Activated T-helper 9 cell treated with anti-CD3 and anti-CD28 coated beads, Interleukin-2, amount 50 U/mL, for 16 hours (primary cell): Measurements from ENCODE around the gene BCL2A1.
"Not testable (repeated sequence)": the region's sequence is repeated elsewhere in the genome, so short reads cannot be mapped to it uniquely, and the experiment has no call there.

Experiments
- DNase-seq: peaks from one replicate; pipeline ENCODE4 v3.0.0-alpha.2; 2020; ENCODE audit warnings: low read depth

The BCL2A1 gene

DNA sequence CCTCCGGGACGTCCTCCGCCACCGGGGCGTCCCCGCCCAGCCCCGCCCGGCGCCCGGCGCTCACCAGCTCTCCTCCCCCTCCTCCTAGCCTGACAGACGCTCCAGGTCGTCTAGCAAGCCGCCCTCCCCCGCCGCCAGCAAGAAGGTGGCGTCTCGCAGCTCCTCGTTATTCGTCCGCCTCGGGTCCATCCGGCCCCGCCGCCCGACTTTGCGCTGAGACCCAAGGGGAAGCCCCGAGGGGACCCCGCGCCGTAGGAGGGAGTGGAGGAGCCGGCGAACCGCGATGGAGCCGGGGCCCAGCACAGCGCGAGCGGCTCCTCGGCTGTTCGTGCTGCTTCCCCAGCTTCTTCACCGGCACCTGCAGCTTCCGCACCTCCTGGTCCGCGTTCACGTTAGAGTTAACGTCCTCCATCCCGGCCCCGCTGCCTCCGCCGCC is 47.9 kb downstream of the BCL2A1 start:
- peak; percentile 57 for DNase-seq

DNA sequence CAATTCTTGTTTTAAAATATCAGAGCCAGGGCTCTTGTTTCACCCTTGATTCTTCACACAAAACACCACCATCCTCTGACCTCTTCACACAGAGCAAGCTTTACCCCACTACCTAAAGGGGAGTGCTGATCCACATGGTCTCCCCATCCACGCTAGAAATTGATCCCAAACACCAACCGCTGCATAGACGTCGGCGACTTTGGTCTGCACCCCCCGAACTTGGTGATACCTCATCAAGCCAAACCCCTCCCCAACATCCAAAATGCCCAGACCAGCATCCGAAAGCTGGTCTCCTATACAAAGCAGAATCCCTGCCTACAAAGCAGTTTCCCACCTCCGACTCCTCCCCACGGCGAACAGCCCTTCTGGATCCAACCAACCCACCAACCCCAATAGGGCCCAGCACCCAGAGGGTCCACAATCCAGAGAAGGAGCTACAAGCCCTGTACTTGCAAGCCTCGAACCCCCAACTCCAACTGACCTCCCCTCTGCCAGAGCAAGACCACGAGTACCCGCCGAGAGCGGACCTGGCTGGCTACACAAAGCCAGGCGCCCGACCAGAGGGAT is 48.4 kb downstream of the BCL2A1 start:
- DNase-seq, result no peak

DNA sequence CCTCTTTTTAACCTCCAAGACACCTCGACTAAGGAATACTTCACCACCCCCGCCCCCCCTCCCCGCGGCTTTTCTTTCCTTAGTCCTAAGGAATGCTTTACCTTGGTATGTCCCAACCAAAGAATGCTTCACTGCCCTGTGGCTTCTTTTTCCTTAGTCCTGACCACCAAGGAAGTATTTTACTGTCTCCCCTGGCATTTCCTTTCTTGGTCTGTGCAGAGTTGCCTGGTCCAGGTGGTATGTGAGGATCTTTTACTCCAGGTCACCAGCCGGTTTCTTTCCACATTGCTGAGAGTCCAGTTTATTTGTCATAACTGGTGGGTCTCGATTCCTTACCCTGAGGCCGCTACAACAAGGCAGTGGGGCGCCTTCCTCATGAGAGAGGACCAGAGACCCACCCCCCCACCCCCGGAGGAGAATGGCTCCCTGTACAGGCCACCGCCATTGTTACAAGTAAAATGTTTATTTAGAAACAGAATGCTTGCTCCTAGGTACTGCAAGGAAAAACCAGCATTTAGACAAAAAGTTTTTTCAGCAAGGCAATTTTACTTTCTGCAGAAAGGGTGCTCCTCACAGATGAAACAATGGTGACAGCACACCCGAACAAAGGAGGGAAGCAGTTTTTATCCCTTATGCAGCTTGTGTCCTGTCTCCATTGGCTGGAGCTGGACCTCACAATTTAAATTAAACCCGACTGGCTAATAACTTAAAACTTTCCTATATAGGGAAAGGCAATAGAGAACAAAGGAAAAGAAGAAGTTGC is 51.1 kb downstream of the BCL2A1 start:
- no peak for DNase-seq

DNA sequence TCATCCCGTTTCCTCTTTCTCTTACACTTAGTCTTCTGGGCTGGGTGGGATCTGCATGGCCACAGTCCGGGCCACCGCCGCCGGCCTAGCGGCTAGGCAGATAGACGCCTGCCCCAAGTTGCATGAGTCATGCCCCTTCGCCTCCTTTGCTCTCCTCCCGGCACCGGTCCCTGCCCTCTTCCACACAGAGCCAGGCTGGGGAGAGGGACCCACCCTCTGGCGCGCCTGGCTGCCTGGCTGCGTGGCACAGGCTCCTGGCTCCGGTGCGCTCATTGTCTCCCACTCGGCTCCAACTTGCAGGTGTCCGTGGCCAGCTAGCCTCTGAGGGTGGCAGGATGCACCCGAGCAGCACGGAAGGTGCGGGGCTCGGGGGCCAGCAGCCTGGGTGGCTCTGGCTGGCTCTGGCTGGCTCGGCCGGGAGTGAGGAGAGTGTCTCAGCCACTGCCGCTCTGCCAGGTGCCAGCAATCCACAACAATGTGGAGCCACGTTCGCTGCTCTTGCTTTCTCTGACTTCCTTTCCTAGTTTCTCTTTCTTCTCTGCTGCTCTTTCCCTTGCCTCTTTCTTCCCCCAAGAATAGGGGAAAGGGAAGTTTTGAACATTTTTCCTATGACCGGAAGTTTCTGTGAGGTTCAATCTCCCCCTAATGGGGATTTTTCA is 51.8 kb downstream of the BCL2A1 start:
- no peak for DNase-seq

DNA sequence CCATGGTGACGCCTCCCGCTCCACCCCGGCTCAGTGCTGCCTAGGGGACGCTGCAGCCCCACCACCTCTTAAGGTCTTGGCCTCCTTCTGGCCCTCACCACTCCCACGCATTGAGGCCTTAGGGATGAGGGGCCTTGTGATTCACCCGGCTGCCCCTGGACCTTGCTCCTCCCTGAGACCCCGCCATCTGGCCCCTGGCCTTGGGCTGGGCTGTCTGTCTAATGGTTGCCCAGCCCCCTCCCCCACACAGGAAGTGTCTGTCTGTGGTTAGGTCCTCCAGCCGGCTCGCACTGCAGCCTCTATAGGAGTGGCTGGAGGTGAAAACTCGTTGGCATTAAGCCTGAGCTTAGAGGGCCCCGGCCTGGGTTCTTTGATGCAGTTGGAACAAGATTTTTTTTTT is 52.7 kb downstream of the BCL2A1 start:
- DNase-seq, result no peak

DNA sequence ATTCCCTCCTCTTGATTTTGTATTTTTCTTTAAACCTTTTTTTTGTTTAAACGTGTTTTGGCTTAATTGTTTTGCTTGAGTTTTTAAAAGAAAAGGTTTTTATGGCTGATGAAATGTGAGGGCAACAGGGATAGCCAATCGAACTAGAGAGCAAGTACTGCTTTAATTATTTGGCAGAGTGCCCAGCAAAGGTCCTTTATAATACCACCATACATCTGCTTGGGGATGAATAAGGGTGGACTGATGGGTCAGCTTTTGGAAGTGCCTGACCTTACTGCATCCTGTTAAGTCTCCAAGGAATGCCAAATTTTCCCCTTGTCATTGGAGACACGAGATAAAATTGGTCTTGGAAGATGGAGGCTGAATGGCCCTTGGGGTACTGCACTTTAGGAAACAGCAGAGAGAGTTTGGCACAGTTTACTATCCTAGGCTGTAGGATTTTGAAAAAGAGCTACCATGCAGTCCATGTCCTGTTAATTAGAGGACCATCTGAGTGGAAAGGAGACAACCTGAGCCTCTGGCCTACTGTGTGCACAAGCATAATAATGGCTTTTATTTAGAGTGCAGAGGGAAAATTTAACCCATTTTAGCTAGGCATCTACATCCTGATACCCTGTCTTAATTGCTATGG is 54.4 kb downstream of the BCL2A1 start:
- DNase-seq, result no peak

DNA sequence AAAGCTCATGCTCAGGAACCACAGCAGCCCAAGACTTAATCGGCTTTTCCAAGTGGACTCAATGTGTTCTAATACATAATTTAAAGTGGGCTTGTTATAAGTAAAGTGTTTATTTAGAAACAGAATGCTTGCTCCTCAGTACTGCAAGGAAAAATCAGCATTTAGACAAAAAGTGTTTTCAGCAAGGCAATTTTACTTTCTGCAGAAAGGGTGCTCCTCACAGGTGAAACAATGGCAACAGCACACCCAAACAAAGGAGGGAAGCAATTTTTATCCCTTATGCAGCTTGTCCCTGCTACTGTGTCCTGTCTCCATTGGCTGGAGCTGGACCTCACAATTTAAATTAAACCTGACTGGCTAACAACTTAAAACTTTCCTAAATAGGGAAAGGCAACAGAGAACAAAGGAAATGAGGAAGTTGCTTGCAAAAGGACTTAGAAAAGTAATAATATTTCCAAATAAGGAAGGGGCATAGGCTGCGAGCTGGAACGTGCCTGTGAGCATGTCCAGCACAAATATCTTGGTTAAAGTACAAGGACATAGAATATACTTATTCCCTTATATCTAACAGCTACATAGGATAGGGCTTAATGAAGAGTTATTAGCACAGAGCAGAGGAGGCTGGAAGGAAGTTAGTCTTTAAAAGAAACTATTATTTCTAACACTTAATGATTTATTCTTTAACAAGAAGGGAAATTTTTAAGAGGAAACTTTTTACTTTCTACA is 55.1 kb downstream of the BCL2A1 start:
- not testable (repeated sequence) for DNase-seq

DNA sequence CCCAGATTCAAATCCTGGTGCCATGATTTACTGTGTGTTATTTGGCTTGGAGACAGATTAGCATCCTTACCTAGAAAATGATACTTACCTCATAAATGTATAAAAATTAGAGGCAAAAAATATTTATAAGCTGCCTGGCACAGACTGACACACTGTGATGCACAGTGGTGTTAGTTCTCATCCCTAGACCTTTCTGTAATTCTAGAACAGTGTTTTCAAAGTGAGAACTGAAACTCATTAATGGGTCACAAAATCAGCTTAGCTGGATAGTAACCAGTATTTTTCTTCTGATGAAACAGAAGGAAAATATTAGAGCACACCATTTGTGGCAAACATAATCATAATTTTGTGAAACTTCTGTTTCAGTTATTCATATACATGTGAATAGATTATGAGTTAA is 56.3 kb downstream of the BCL2A1 start:
- DNase-seq, result no peak
